Erythroblast (primary cell): ENCODE measurements around the gene LRP2.

Experiments
- DNase-seq, 2 experiments: peaks; one replicate each; lab custom pipeline; 2025; lab: John Stamatoyannopoulos, UW
- GATA1 ChIP-seq: IDR thresholded peaks from 2 replicates; pipeline ENCODE4 v1.6.1; 2011; ENCODE audit warnings: low read depth, mild to moderate bottlenecking, control low read depth, low read length, moderate library complexity
- POLR2A ChIP-seq: IDR thresholded peaks from 2 replicates; pipeline ENCODE4 v1.6.1; 2011; ENCODE audit warnings: mild to moderate bottlenecking, low read length

LRP2 gene

GRCh38 chr2:169091256-169091655, 271.1 kb downstream of the LRP2 start:
- no peak for TF ChIP-seq GATA1
- no peak for TF ChIP-seq POLR2A
- no peak for DNase-seq

- no peak for TF ChIP-seq GATA1
- TF ChIP-seq POLR2A = no peak
- no peak for DNase-seq
Measured at GRCh38 chr2:169090133-169090820, 272.1 kb downstream of the LRP2 start.

- TF ChIP-seq GATA1 (no peak), POLR2A (no peak)
- no peak for DNase-seq
Measured at GRCh38 chr2:169089182-169089581, 273.2 kb downstream of the LRP2 start.

GRCh38 chr2:169087757-169088379, 274.5 kb downstream of the LRP2 start:
- no peak for DNase-seq
- TF ChIP-seq GATA1 (no peak), POLR2A (no peak)

GRCh38 chr2:169086893-169087467, 275.4 kb downstream of the LRP2 start:
- TF ChIP-seq POLR2A (no peak), GATA1 (no peak)
- DNase-seq = no peak

GRCh38 chr2:169082995-169083394, 279.3 kb downstream of the LRP2 start:
- TF ChIP-seq POLR2A = no peak
- TF ChIP-seq GATA1 = no peak
- no peak for DNase-seq

GRCh38 chr2:169081551-169081950, 280.8 kb downstream of the LRP2 start:
- peak in 1 of 2 experiments; percentile 31 for DNase-seq

GRCh38 chr2:169080250-169081069, 281.9 kb downstream of the LRP2 start:
- peak in 1 of 2 experiments; percentile 8 for DNase-seq
- TF ChIP-seq GATA1 = no peak
- TF ChIP-seq POLR2A = no peak

More at GRCh38 chr2:169081551-169081950, 280.8 kb downstream of the LRP2 start:
- TF ChIP-seq GATA1 (no peak), POLR2A (no peak)

- TF ChIP-seq GATA1 (no peak), POLR2A (no peak)
- peak in 1 of 2 experiments; percentile 13 for DNase-seq
Measured at GRCh38 chr2:169077674-169078240, 284.6 kb downstream of the LRP2 start.
